Endothelial cell of umbilical vein (primary cell): ENCODE measurements around the gene TRDMT1.

ENCODE experiments used
- CTCF ChIP-seq, 2 donors: IDR thresholded peaks; 1 replicate in 1 of 2; 2 replicates in 1 of 2; pipeline ENCODE4 v1.5.1; 2011; ENCODE audit warnings: low read length in 2 of 2, mild to moderate bottlenecking in 2 of 2, moderate library complexity in 2 of 2, control low read depth in 1 of 2, inconsistent platforms in 1 of 2, low read depth in 1 of 2; ENCODE audit not compliant: insufficient read depth in 1 of 2; ENCODE audit errors: extremely low read depth in 1 of 2
- EZH2 ChIP-seq: IDR thresholded peaks from 2 replicates; pipeline ENCODE4 v1.6.1; 2012; ENCODE audit warnings: borderline replicate concordance, low read depth, mild to moderate bottlenecking, moderate library complexity, low read length, inconsistent platforms; ENCODE audit not compliant: severe bottlenecking
- JUN ChIP-seq: IDR thresholded peaks from 2 replicates; pipeline ENCODE4 v1.6.1; 2011; ENCODE audit warnings: borderline replicate concordance, low read depth; ENCODE audit not compliant: insufficient read length, insufficient read depth
- MAX ChIP-seq: IDR thresholded peaks from 2 replicates; pipeline ENCODE4 v1.6.1; 2011; ENCODE audit not compliant: insufficient read depth, insufficient read length
- MYC ChIP-seq: IDR thresholded peaks from one replicate; pipeline ENCODE4 v1.6.1; 2011; ENCODE audit warnings: mild to moderate bottlenecking, low read depth, low read length
- POLR2A ChIP-seq: IDR thresholded peaks from 2 replicates; pipeline ENCODE4 v1.6.1; 2012; ENCODE audit warnings: low read depth, mild to moderate bottlenecking, control low read depth, low read length
- POLR2AphosphoS5 ChIP-seq: IDR thresholded peaks from 2 replicates; pipeline ENCODE4 v1.6.1; 2012; ENCODE audit warnings: low read depth, mild to moderate bottlenecking, control low read depth, low read length, moderate library complexity; ENCODE audit not compliant: insufficient read depth

DNA sequence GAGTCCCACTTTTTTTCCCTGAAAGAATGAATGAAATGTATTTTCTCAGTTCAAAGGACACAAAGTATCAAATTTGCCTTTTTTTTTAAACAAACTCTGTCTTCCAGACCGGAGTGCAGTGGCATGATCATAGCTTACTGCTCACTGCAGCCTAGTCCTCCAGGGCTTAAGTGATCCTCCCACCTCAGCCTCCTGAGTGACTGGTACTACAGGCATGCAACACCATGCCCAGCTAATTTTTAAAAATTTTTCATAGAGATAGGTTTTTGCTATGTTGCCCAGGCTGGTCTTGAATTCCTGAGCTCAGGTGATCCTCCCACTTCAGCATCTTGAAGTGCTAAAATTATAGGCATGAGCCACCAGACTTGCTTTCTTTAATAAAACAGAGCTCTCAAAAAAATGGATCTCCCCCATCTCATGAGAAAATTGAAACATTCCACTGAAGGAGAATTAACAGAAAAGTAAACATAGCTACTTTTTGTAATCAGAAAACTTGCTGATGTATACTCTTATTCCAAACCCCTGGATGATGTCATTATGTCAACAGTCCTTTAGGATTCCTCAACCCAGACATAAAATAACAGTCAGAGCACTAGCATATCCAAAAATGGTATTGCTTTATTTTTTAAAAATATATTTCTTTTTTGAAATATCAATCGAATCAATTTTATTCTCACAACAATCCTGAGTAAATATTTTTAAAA lies 12.3 kb upstream of the TRDMT1 start:
- TF ChIP-seq CTCF (IDR thresholded peaks at IDR 0.05; ENCODE audit: extremely low read depth in 1 of 2, insufficient read depth in 1 of 2, low read depth in 1 of 2, low read length in 2 of 2) (no peak), POLR2A (no peak), POLR2AphosphoS5 (no peak), JUN (peak; percentile 55), EZH2 (no peak), MYC (no peak), MAX (no peak)
